Common myeloid progenitor, CD34-positive (primary cell): Measurements from ENCODE around the gene DACT3.

Experiments used
- CTCF ChIA-PET: fragments of 350-600 bp; sonication (Branson Sonifier 250); formaldehyde crosslinking; loops from one replicate; lab custom pipeline; 2021; ENCODE audit warnings: antibody characterized with exemption; lab: Charles Lee
- POLR2A ChIA-PET: fragments of 350-600 bp; sonication (Branson Sonifier 250); formaldehyde crosslinking; loops from one replicate; lab custom pipeline; 2021; ENCODE audit warnings: antibody characterized with exemption; lab: Charles Lee
- DNase-seq, 3 donors: peaks; one replicate each; pipeline versions ENCODE4 v3.0.0 to v3.0.0-alpha.2; 2013
- H3K27ac ChIP-seq, 2 experiments: 1 replicate in 1 of 2; 2 replicates in 1 of 2; pipeline ENCODE4 v1.7.0; 2013; ENCODE audit warnings: inconsistent platforms in 2 of 2, low read length in 2 of 2, mild to moderate bottlenecking in 2 of 2, low read depth in 1 of 2, moderate library complexity in 1 of 2; ENCODE audit not compliant: severe bottlenecking in 2 of 2, insufficient read depth in 1 of 2, poor library complexity in 1 of 2
- H3K27me3 ChIP-seq, 5 experiments: replicated peaks in 2 of 5; 1 replicate in 3 of 5; 2 replicates in 2 of 5; pipeline versions ENCODE4 v1.6.1 to v1.7.0; 2013; ENCODE audit warnings: low read length in 4 of 5, mild to moderate bottlenecking in 2 of 5, moderate library complexity in 2 of 5, inconsistent platforms in 1 of 5; ENCODE audit not compliant: insufficient read depth in 5 of 5, control insufficient read depth in 4 of 5
- H3K36me3 ChIP-seq, 4 experiments: 1 replicate in 2 of 4; 2 replicates in 2 of 4; pipeline versions ENCODE4 v1.6.1 to v1.7.0; 2013; ENCODE audit warnings: low read length in 3 of 4, control low read depth in 1 of 4, mild to moderate bottlenecking in 1 of 4; ENCODE audit not compliant: control insufficient read depth in 4 of 4, insufficient read depth in 4 of 4
- H3K4me1 ChIP-seq, 4 experiments: 1 replicate in 3 of 4; 2 replicates in 1 of 4; pipeline versions ENCODE4 v1.6.1 to v1.7.1; 2013; ENCODE audit warnings: low read length in 3 of 4, mild to moderate bottlenecking in 3 of 4, control low read depth in 1 of 4, inconsistent platforms in 1 of 4, moderate library complexity in 1 of 4; ENCODE audit not compliant: control insufficient read depth in 4 of 4, insufficient read depth in 4 of 4; ENCODE audit errors: control extremely low read depth in 1 of 4
- H3K4me3 ChIP-seq, 7 experiments: 1 replicate in 4 of 7; 2 replicates in 3 of 7; pipeline versions ENCODE4 v1.5.1 to v1.7.0; 2013; ENCODE audit warnings: mild to moderate bottlenecking in 7 of 7, low read length in 6 of 7, moderate library complexity in 6 of 7, inconsistent platforms in 2 of 7, low read depth in 2 of 7, control low read depth in 1 of 7; ENCODE audit not compliant: insufficient read depth in 4 of 7, control insufficient read depth in 1 of 7; ENCODE audit errors: extremely low read depth in 1 of 7
- H3K9me3 ChIP-seq, 5 experiments: 1 replicate in 4 of 5; 2 replicates in 1 of 5; pipeline versions ENCODE4 v1.6.1 to v1.7.1; 2013; ENCODE audit warnings: low read length in 4 of 5, mild to moderate bottlenecking in 2 of 5, inconsistent platforms in 1 of 5, low read depth in 1 of 5, moderate library complexity in 1 of 5; ENCODE audit not compliant: control insufficient read depth in 4 of 5, insufficient read depth in 2 of 5; ENCODE audit errors: control extremely low read depth in 1 of 5
- WGBS: methylation state at CpG from one replicate; pipeline ENCODE4 v1.1.5; 2013; ENCODE audit not compliant: insufficient coverage; 5-methylcytosine and 5-hydroxymethylcytosine counted together

DACT3 gene

DNA sequence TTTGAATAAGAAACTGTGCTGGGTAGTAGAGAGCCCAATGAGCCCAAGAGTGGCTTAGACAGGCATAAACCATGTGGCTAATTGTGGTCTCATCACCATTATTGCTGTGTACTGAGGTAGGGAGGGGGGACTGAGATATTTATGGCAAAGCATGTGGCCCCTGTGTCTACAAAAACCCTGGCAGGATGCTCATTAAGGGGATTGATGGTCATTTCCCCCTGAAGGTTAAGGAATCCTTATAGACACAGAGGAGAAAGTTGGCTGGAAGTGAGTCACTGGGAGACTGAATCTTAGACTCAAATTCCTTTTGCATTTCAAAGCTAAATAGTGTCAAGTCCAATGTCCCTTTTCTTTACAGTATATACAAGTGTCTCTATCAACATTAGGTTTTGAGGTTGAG is 9.8 kb upstream of the DACT3 start:
- Histone ChIP-seq H3K4me3 (no peak overlapping the region), H3K36me3 (peaks cover 6 to 28% (median 20%) of the 10 kb centered on the region in 4 experiments), H3K9me3 (no peaks in the 10 kb centered on the region), H3K27me3 (no peaks in the 10 kb centered on the region), H3K27ac (no peak overlapping the region), H3K4me1 (no peaks in the 10 kb centered on the region)
- ChIA-PET CTCF (interaction anchor here (0.9 to 1.0 kb wide), 2 partner anchors 9 to 57 kb away, joined by 4 read pairs; no protein-coding TSS in a partner anchor), POLR2A (no interaction called here)
- DNase-seq: no peak

DNA sequence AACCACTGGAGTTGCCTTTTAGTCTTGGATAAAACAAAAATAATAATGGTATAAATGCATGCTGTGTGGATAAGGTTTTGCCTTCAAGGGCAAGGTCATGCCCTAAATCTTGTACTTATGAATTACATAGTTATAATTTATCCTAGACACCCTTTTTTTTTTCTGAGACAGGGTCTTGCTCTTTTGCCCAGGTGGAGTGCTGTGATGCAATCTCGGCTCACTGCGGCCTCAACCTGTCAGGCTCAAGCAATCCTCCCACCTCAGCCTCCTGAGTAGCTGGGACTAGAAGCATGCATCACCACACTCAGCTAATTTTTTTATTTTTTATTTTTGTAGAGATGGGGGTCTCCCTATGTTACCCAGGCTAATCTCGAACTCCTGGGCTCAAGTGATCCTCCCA is 7.7 kb upstream of the DACT3 start:
- Histone ChIP-seq H3K36me3 (peaks cover 3 to 9% (median 7%) of the 10 kb centered on the region in 4 experiments), H3K4me3 (no peak overlapping the region), H3K4me1 (no peaks in the 10 kb centered on the region), H3K27me3 (no peaks in the 10 kb centered on the region), H3K9me3 (no peaks in the 10 kb centered on the region), H3K27ac (no peak overlapping the region)
- ChIA-PET CTCF (interaction anchor here (1.9 kb wide), 1 partner anchor 55 kb away, joined by 4 read pairs; no protein-coding TSS in a partner anchor), POLR2A (no interaction called here)
- WGBS: 95% methylated on average over 3 of the region's 3 CpGs
- no peak for DNase-seq

DNA sequence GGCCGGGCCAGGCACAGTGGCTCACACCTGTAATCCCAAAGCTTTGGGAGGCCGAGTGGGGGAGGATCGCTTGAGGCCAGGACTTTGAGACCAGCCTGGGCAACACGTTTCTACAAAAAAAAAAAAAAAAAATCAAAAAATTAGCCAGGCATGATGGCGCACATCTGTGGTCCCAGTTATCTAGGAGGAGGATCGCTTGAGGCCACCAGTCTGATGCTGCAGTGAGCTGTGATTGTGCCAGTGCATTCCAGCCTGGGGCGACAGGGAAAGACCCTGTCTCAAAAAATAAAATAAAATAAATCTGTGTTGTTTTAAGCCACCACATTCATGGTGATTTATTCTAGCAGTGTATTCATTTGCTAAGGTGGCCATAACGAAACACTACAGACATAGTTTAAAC is 4.1 kb upstream of the DACT3 start:
- no peaks in the 10 kb centered on the region for H3K36me3 ChIP-seq
- no peaks in the 10 kb centered on the region for H3K9me3 ChIP-seq
- H3K27me3 ChIP-seq: peaks cover 0 to 7% (median 4%) of the 10 kb centered on the region in 5 experiments
- peaks cover 0 to 17% (median 14%) of the 10 kb centered on the region in 4 experiments for H3K4me1 ChIP-seq
- no peak overlapping the region for H3K4me3 ChIP-seq
- 100% methylated on average over 3 of the region's 8 CpGs for WGBS
- POLR2A ChIA-PET: no interaction called here
- DNase-seq: no peak
- no peak overlapping the region for H3K27ac ChIP-seq
- CTCF ChIA-PET: interaction anchor here (0.6 to 5.7 kb wide), 3 partner anchors 13 to 90 kb away, joined by 3 to 121 read pairs (median 3); no protein-coding TSS in a partner anchor

DNA sequence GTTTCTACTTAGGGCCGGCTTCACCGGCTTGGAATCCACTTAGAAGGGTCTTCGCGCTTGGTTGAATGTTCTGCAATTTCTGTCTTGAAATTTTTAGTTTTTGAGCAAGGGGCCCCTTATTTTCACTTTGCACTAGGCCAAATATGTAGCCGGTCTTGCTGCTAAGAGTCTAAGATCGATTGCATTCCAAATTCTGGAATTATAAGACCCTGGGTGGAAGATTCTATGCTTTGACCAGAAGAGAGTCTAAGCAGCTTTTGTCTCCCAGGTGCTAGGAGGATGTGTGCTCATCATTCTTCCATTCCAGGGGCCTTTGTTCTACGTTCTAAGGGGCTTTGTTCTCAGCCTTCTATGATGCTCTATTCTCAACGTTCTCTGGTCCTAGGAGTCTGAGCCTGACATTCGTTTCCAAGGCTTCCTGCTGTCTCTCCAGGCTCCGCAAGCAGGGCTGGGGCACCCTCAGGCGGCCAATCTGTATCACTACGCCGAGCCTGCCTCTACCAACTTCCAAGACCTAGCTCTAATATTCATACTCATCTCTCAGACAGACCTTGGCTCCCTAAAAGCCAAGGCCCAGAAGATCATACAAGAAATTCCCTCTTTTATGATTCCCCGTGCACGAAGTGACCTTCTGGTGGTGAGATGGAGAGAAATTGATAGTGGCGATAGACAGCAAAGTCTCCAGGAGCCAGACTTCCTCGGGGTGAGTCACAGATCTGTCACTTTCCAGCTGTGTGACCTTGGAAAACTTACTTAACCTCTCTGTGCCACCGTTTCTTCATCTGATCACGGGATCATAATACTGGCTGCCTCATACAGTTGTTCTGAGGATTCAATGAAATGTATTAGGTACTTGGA is 982 bp upstream of the DACT3 start:
- POLR2A ChIA-PET: interaction anchor here (0.6 to 1.5 kb wide), 3 partner anchors 13 to 126 kb away, joined by 3 to 4 read pairs (median 4); no protein-coding TSS in a partner anchor
- peak overlapping the region in 6 of 7 experiments; percentile 9 to 69 (median 56) for H3K4me3 ChIP-seq
- H3K27me3 ChIP-seq: peaks cover 0 to 31% (median 16%) of the 10 kb centered on the region in 5 experiments
- no peaks in the 10 kb centered on the region for H3K9me3 ChIP-seq
- peak; percentile 90 to 96 (median 95) for DNase-seq
- peak overlapping the region in 1 of 2 experiments; percentile 25 for H3K27ac ChIP-seq
- no peaks in the 10 kb centered on the region for H3K36me3 ChIP-seq
- CTCF ChIA-PET: interaction anchor here (0.6 to 5.7 kb wide), 24 partner anchors 9 to 142 kb away, joined by 3 to 121 read pairs (median 4); partner anchors contain the start of gene CALM3
- 1% methylated on average over 15 of the region's 19 CpGs for WGBS
- peaks cover 0 to 31% (median 27%) of the 10 kb centered on the region in 4 experiments for H3K4me1 ChIP-seq

DNA sequence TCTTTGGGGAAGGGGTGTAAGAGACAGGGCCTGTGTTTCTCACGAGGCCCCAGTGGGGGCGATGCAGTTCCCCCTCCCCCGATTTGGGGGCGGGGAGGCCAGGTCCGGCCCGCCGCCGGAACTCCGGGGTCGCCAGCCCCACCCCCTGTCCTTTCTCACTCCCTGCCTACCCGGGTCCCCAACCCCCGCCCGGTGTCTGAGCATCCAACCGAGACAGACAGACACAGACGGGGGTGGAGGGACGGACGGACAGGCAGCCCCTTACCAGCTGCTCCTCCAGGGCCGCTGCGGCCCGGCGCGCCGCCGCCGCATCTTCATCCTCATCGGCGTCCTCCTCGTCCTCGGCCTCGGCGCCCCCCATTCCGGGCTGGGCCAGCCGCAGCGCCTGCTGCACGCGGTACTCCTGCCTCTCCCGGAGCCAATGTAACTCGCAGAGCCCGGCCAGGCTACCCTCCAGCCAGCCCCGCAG is 397 bp downstream of the DACT3 start:
- no peak for DNase-seq
- 1% methylated on average over 33 of the region's 40 CpGs for WGBS
- Histone ChIP-seq H3K4me1 (peaks cover 0 to 31% (median 27%) of the 10 kb centered on the region in 4 experiments), H3K4me3 (peak overlapping the region in 4 of 7 experiments; percentile 51 to 64 (median 56)), H3K9me3 (no peaks in the 10 kb centered on the region), H3K27me3 (peaks cover 0 to 35% (median 20%) of the 10 kb centered on the region in 5 experiments), H3K36me3 (no peaks in the 10 kb centered on the region), H3K27ac (no peak overlapping the region)
- CTCF ChIA-PET: interaction anchor here (1.1 to 5.7 kb wide), 7 partner anchors 10 to 48 kb away, joined by 3 to 121 read pairs (median 12); no protein-coding TSS in a partner anchor
- POLR2A ChIA-PET: interaction anchor here (0.5 to 0.9 kb wide), 4 partner anchors 12 to 60 kb away, joined by 3 to 4 read pairs (median 4); partner anchors contain the start of gene CALM3

DNA sequence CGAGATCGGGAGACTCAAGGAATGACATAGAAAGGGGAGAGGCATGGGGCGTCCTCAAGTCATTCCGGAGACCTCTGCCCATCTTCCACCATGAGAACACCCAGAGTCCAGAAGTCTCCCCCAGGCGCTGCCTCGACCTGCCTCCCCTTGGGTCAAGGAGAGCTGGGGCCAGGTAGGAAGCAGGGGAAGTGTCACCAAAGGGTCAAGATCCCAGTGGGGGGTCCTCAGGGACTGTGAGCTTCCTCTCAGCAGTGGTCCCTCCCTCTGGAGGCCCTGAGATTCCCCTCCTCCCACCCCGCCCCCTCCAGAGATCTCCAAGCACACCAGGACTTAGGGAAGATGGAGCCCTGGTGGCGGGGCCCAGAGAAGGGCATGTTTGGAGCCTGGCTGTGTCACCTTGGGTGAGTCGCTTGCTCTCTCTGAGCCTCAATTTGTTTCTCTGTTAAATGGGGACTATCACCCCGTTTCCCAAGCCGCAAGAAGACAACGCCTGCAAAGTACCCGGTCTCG is 919 bp downstream of the DACT3 start:
- CTCF ChIA-PET: interaction anchor here (1.1 to 4.0 kb wide), 4 partner anchors 9 to 74 kb away, joined by 3 to 25 read pairs (median 8); no protein-coding TSS in a partner anchor
- no peak overlapping the region for H3K27ac ChIP-seq
- 3% methylated on average over 10 of the region's 14 CpGs for WGBS
- peaks cover 0 to 31% (median 27%) of the 10 kb centered on the region in 4 experiments for H3K4me1 ChIP-seq
- H3K36me3 ChIP-seq: no peaks in the 10 kb centered on the region
- H3K27me3 ChIP-seq: peaks cover 0 to 36% (median 20%) of the 10 kb centered on the region in 5 experiments
- no peaks in the 10 kb centered on the region for H3K9me3 ChIP-seq
- DNase-seq: no peak
- POLR2A ChIA-PET: no interaction called here
- peak overlapping the region in 3 of 7 experiments; percentile 51 to 64 (median 57) for H3K4me3 ChIP-seq
